Esophagus (tissue), 2 donors: ENCODE data around the gene ATP13A5. TPM values are rescaled to one million over a fixed set of nuclear protein-coding genes. Genes with fewer than 3 reads are reported as not detected.

Source experiments
- H3K27ac ChIP-seq, 2 donors: one replicate each; pipeline ENCODE4 v1.5.1; 2013; ENCODE audit warnings: low read depth in 2 of 2, mild to moderate bottlenecking in 2 of 2, inconsistent platforms in 1 of 2, low read length in 1 of 2, moderate library complexity in 1 of 2
- H3K27me3 ChIP-seq, 2 donors: one replicate each; pipeline ENCODE4 v1.6.1; 2013; ENCODE audit warnings: low read length in 2 of 2, control low read depth in 1 of 2, mild to moderate bottlenecking in 1 of 2; ENCODE audit not compliant: insufficient read depth in 2 of 2, control insufficient read depth in 1 of 2
- H3K36me3 ChIP-seq, 2 donors: one replicate each; pipeline ENCODE4 v1.6.1; 2013; ENCODE audit warnings: low read length in 1 of 2; ENCODE audit not compliant: control insufficient read depth in 2 of 2, insufficient read depth in 2 of 2
- H3K4me1 ChIP-seq, 2 donors: one replicate each; pipeline ENCODE4 v1.6.1; 2013; ENCODE audit warnings: low read length in 1 of 2; ENCODE audit not compliant: control insufficient read depth in 2 of 2, insufficient read depth in 2 of 2
- H3K4me3 ChIP-seq, 2 donors: one replicate each; pipeline ENCODE4 v1.5.1; 2013; ENCODE audit warnings: low read length in 2 of 2, mild to moderate bottlenecking in 2 of 2, low read depth in 1 of 2, moderate library complexity in 1 of 2
- H3K9me3 ChIP-seq, 2 donors: one replicate each; pipeline ENCODE4 v1.6.1; 2013; ENCODE audit warnings: mild to moderate bottlenecking in 2 of 2, low read depth in 1 of 2, low read length in 1 of 2, moderate library complexity in 1 of 2; ENCODE audit not compliant: control insufficient read depth in 2 of 2, insufficient read depth in 1 of 2
- WGBS, 2 donors: extraction: QIAGEN DNeasy Blood & Tissue Kit; methylation state at CpG; one replicate each; pipeline ENCODE4 v1.1.7; 2013; 5-methylcytosine and 5-hydroxymethylcytosine counted together
- polyA plus RNA-seq, 2 donors: library from polyadenylated mRNA; stranded (reverse); fragments of 200-250 nt; gene quantifications; one replicate each; pipeline ENCODE4 v1.2.3, GENCODE V29; 2013
- donor health status: healthy with polysubstance abuse.
- donor health status: Bipolar disorder and iron deficiency.

Gene ATP13A5
- polyA plus RNA-seq, 2 donors = 0.26 TPM

DNA sequence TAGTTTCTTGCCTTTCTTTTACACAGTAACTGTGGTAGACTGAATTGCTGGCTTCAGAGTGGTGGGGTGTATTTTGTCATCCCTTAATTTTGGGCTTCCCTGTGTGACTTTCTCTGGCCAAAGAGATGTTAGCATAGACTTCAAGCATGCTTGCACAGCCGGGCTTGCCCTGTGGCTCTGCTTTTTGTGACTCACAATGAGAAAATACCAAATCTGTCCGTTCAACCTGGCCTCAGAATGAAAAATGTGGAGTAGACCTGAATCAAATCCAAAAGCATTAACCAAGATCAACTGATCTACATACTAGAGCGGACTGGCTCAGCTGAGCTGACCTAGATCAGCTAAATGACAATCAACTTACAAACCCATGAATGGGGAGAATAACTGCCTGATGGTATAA, 86.2 kb downstream of the ATP13A5 start:
- WGBS, 2 donors = 45 to 52% methylated on average over 3 of the region's 3 CpGs
- Histone ChIP-seq H3K27me3 (no peaks in the 10 kb centered on the region), H3K27ac (no peak overlapping the region), H3K4me1 (no peaks in the 10 kb centered on the region), H3K36me3 (no peaks in the 10 kb centered on the region), H3K4me3 (no peak overlapping the region), H3K9me3 (peaks cover 0 to 6% of the 10 kb centered on the region in 2 donors)

GRCh38 chr3:193271101-193271840, 107.3 kb downstream of the ATP13A5 start:
- H3K36me3 ChIP-seq = no peaks in the 10 kb centered on the region
- 76 to 83% methylated on average over 3 of the region's 3 CpGs for WGBS, 2 donors
- H3K27ac ChIP-seq = no peak overlapping the region
- no peaks in the 10 kb centered on the region for H3K4me1 ChIP-seq
- no peak overlapping the region for H3K4me3 ChIP-seq
- H3K9me3 ChIP-seq = no peaks in the 10 kb centered on the region
- H3K27me3 ChIP-seq = no peaks in the 10 kb centered on the region

DNA sequence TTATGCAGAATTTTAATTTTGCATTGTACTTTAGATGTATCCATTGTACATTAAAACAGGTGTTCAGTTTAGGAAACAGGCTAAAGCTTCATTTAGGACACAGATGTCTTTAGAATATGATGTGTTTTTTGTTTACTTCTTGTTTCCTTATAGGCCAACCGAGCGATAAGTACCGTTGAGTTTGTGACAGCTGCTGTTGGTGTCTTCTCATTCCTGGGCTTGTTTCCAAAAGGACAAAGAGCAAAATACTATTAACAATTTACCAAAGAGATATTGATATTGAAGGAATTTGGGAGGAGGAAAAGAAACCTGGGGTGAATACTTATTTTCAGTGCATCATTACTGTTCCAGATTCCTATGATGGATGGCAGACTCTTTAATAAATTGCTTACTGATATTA, 108.1 kb downstream of the ATP13A5 start:
- no peak overlapping the region for H3K27ac ChIP-seq
- H3K9me3 ChIP-seq = no peaks in the 10 kb centered on the region
- no peaks in the 10 kb centered on the region for H3K36me3 ChIP-seq
- H3K4me3 ChIP-seq = no peak overlapping the region
- WGBS, 2 donors = 52 to 69% methylated on average over 3 of the region's 3 CpGs
- H3K4me1 ChIP-seq = no peaks in the 10 kb centered on the region
- H3K27me3 ChIP-seq = no peaks in the 10 kb centered on the region

DNA sequence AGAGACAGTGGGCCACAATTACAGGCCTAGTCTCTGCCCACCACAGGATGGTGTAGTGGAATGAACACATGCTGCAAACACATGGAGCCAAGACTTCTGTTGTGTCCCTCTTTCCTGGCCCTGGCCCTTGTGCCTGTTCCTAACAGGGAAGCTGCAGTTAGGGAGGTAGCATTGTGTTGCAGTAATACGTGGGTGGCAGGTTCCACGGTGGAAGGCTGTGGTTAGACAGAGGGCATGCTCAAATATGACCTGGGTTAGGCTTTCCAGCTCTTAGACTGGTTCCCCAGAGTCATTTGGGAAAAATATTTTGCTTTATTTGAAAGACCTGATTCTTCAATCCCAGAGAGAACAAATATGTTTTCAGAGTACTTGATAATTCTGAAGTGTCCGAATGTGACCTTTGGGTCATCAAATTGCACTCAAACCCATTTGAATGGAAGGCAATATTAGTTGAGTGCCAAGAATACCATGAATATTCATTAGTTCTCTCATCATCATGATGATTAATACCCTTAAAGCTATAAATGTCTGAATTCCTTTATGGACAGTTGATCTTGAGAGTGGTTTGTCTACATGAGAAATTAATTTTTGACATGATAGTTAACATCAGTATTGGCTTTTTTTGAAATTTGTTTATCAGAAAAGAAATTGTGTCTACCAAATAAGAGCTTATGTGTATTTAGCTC, 109.1 kb downstream of the ATP13A5 start:
- H3K27ac ChIP-seq = no peak overlapping the region
- no peaks in the 10 kb centered on the region for H3K27me3 ChIP-seq
- 77 to 78% methylated on average over 3 of the region's 3 CpGs for WGBS, 2 donors
- H3K36me3 ChIP-seq = no peaks in the 10 kb centered on the region
- H3K4me3 ChIP-seq = no peak overlapping the region
- H3K9me3 ChIP-seq = no peaks in the 10 kb centered on the region
- no peaks in the 10 kb centered on the region for H3K4me1 ChIP-seq

- H3K9me3 ChIP-seq = no peaks in the 10 kb centered on the region
- no peaks in the 10 kb centered on the region for H3K36me3 ChIP-seq
- H3K4me3 ChIP-seq = no peak overlapping the region
- no peak overlapping the region for H3K27ac ChIP-seq
- H3K27me3 ChIP-seq = no peaks in the 10 kb centered on the region
- H3K4me1 ChIP-seq = no peaks in the 10 kb centered on the region
- 83 to 92% methylated on average over 5 of the region's 5 CpGs for WGBS, 2 donors
These were observed 115.8 kb downstream of the ATP13A5 start for GRCh38 chr3:193262707-193263106.

- H3K27me3 ChIP-seq = no peaks in the 10 kb centered on the region
- WGBS, 2 donors = 92 to 94% methylated on average over 1 of the region's 1 CpG
- no peaks in the 10 kb centered on the region for H3K9me3 ChIP-seq
- no peaks in the 10 kb centered on the region for H3K4me1 ChIP-seq
- no peaks in the 10 kb centered on the region for H3K36me3 ChIP-seq
- no peak overlapping the region for H3K27ac ChIP-seq
- H3K4me3 ChIP-seq = no peak overlapping the region
These were observed 116.6 kb downstream of the ATP13A5 start for GRCh38 chr3:193261970-193262369.

GRCh38 chr3:193253986-193254660, 124.4 kb downstream of the ATP13A5 start:
- H3K9me3 ChIP-seq = no peaks in the 10 kb centered on the region
- H3K27ac ChIP-seq = no peak overlapping the region
- no peak overlapping the region for H3K4me3 ChIP-seq
- no peaks in the 10 kb centered on the region for H3K36me3 ChIP-seq
- 49% methylated on average over 3 of the region's 3 CpGs for WGBS, 2 donors
- H3K4me1 ChIP-seq = no peaks in the 10 kb centered on the region
- H3K27me3 ChIP-seq = no peaks in the 10 kb centered on the region

GRCh38 chr3:193250492-193250891, 128.1 kb downstream of the ATP13A5 start:
- WGBS, 2 donors = 55 to 64% methylated on average over 4 of the region's 4 CpGs
- peak overlapping the region; percentile 37 to 75 for H3K27ac ChIP-seq
- no peaks in the 10 kb centered on the region for H3K4me1 ChIP-seq
- peak overlapping the region in 1 of 2 donors; percentile 19 for H3K4me3 ChIP-seq
- no peaks in the 10 kb centered on the region for H3K36me3 ChIP-seq
- H3K27me3 ChIP-seq = no peaks in the 10 kb centered on the region
- H3K9me3 ChIP-seq = no peaks in the 10 kb centered on the region

DNA sequence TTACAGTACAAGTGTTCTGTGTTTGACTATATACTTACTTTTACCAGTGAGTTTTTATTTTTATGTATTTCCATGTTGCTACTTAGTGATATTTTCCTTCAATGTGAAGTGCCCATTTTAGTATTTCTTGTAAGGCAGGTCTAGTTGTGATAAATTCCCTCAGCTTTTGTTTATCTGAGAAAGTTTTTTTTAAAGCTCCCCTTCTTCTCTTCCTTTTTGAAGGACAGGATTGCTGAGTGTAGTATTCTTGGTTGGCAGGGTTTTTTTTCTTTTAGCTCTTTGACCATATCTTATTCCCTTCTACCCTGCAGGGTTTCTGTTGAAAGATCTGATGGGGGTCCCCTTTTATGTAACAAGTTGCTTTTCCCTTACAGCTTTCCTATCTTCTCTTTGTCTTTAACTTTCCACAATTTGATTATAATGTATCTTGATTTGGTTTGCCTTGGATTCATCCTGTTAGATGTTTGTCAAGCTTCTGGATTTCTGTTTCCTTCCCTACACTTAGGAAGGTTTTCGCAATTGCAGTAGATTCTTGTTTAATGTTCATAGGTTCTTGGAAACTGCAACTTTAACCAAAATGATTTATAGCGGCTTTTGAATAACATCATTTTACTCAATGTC, 129.6 kb downstream of the ATP13A5 start:
- Histone ChIP-seq H3K36me3 (no peaks in the 10 kb centered on the region), H3K4me3 (no peak overlapping the region), H3K27me3 (no peaks in the 10 kb centered on the region), H3K9me3 (no peaks in the 10 kb centered on the region), H3K27ac (no peak overlapping the region), H3K4me1 (no peaks in the 10 kb centered on the region)
- WGBS, 2 donors = 83 to 97% methylated on average over 2 of the region's 2 CpGs
